B cell (primary cell): ENCODE measurements around the gene AKAP6. TPM values are rescaled to one million over a fixed set of nuclear protein-coding genes. Genes with fewer than 3 reads are reported as not detected.

Experiments used
- ATAC-seq: fragments of 200-7000 bp; cut with Tn5 transposase; one replicate; pipeline ENCODE4 v1.10.0; 2021; ENCODE audit warnings: low read depth, mild to moderate bottlenecking, moderate number of reproducible peaks, moderate library complexity
- CTCF ChIA-PET: fragments of 350-600 bp; sonication (Branson Sonifier 250); formaldehyde crosslinking; loops from one replicate; lab custom pipeline; 2021; ENCODE audit warnings: antibody characterized with exemption, inconsistent platforms; lab: Charles Lee
- POLR2A ChIA-PET: fragments of 350-600 bp; sonication (Branson Sonifier 250); formaldehyde crosslinking; loops from one replicate; lab custom pipeline; 2021; ENCODE audit warnings: antibody characterized with exemption; lab: Charles Lee
- DNase-seq: peaks from one replicate; pipeline ENCODE4 v3.0.0; 2013
- H2AFZ ChIP-seq: 2 replicates; pipeline ENCODE4 v1.6.1; 2012; ENCODE audit warnings: mild to moderate bottlenecking, low read depth, low read length; ENCODE audit not compliant: insufficient read depth, poor library complexity, severe bottlenecking
- H3K27ac ChIP-seq, 2 donors: 1 replicate in 1 of 2; 2 replicates in 1 of 2; pipeline ENCODE4 v1.5.1; 2012 to 2013; ENCODE audit warnings: low read length in 2 of 2, mild to moderate bottlenecking in 2 of 2, moderate library complexity in 1 of 2
- H3K27me3 ChIP-seq, 4 experiments: fragments of 200-600 bp in 1 of 4; sonication (generic) in 1 of 4; replicated peaks in 1 of 4; 1 replicate in 2 of 4; 2 replicates in 2 of 4; pipeline versions ENCODE4 v1.6.1 to v1.7.0; 2013 to 2016; ENCODE audit warnings: low read length in 3 of 4, mild to moderate bottlenecking in 2 of 4, mixed read lengths in 1 of 4, moderate library complexity in 1 of 4; ENCODE audit not compliant: insufficient read depth in 4 of 4, control insufficient read depth in 3 of 4; ENCODE audit errors: control extremely low read depth in 1 of 4
- H3K36me3 ChIP-seq, 2 experiments: replicated peaks in 1 of 2; 1 replicate in 1 of 2; 2 replicates in 1 of 2; pipeline versions ENCODE4 v1.6.1 to v1.7.1; 2013; ENCODE audit warnings: low read length in 1 of 2; ENCODE audit not compliant: insufficient read depth in 2 of 2, control insufficient read depth in 1 of 2; ENCODE audit errors: control extremely low read depth in 1 of 2, extremely low read depth in 1 of 2
- H3K4me1 ChIP-seq, 2 donors: fragments of 200-600 bp in 1 of 2; sonication (generic) in 1 of 2; 1 replicate in 1 of 2; 2 replicates in 1 of 2; pipeline versions ENCODE4 v1.5.1 to v1.6.1; 2013 to 2017; ENCODE audit warnings: low read length in 2 of 2; ENCODE audit not compliant: control insufficient read depth in 2 of 2, insufficient read depth in 2 of 2
- H3K4me2 ChIP-seq: replicated peaks from 2 replicates; pipeline ENCODE3; 2012; ENCODE audit warnings: mild to moderate bottlenecking, low read depth, low read length; ENCODE audit not compliant: poor library complexity, severe bottlenecking
- H3K4me3 ChIP-seq, 5 experiments: fragments of 200-600 bp in 1 of 5; sonication (generic) in 1 of 5; 1 replicate in 3 of 5; 2 replicates in 2 of 5; pipeline versions ENCODE4 v1.5.1 to v1.7.0; 2011 to 2016; ENCODE audit warnings: low read length in 4 of 5, mild to moderate bottlenecking in 4 of 5, low read depth in 2 of 5, control low read depth in 1 of 5, moderate library complexity in 1 of 5; ENCODE audit not compliant: insufficient read depth in 1 of 5; ENCODE audit errors: control extremely low read depth in 1 of 5, extremely low read depth in 1 of 5
- H3K79me2 ChIP-seq: fragments of 200-600 bp; sonication (generic); one replicate; pipeline ENCODE4 v1.6.0; 2016; ENCODE audit warnings: low read length; ENCODE audit not compliant: control insufficient read depth, insufficient read depth
- H3K9ac ChIP-seq: fragments of 200-600 bp; sonication (generic); 2 replicates; pipeline ENCODE4 v1.6.1; 2017; ENCODE audit warnings: mild to moderate bottlenecking, low read length, moderate library complexity
- H3K9me3 ChIP-seq, 3 donors: one replicate each; pipeline versions ENCODE4 v1.6.1 to v1.7.1; 2013; ENCODE audit warnings: low read length in 2 of 3; ENCODE audit not compliant: control insufficient read depth in 2 of 3, insufficient read depth in 1 of 3; ENCODE audit errors: control extremely low read depth in 1 of 3
- H4K20me1 ChIP-seq: 2 replicates; pipeline ENCODE4 v1.6.0; 2012; ENCODE audit warnings: mild to moderate bottlenecking, low read length; ENCODE audit not compliant: insufficient read depth, control insufficient read depth, poor library complexity, severe bottlenecking
- H3K27ac Mint-ChIP-seq: one replicate; pipeline ENCODE4 v1.8.0; 2021; ENCODE audit warnings: mixed read lengths
- H3K27me3 Mint-ChIP-seq: one replicate; pipeline ENCODE4 v1.8.0; 2021; ENCODE audit warnings: mixed read lengths
- H3K4me1 Mint-ChIP-seq: one replicate; pipeline ENCODE4 v1.8.0; 2021; ENCODE audit warnings: mixed read lengths
- H3K4me3 Mint-ChIP-seq: one replicate; pipeline ENCODE4 v1.8.0; 2021; ENCODE audit warnings: mixed read lengths
- H3K9me3 Mint-ChIP-seq: one replicate; pipeline ENCODE4 v1.8.0; 2022; ENCODE audit warnings: mixed read lengths; ENCODE audit not compliant: insufficient read depth
- EZH2 ChIP-seq: IDR thresholded peaks from 2 replicates; pipeline ENCODE4 v1.6.1; 2012; ENCODE audit warnings: borderline replicate concordance, low read depth, mild to moderate bottlenecking, moderate library complexity, low read length; ENCODE audit not compliant: insufficient read depth, poor library complexity, severe bottlenecking
- WGBS: methylation state at CpG from one replicate; pipeline ENCODE4 v1.1.5; 2013; ENCODE audit warnings: missing lambda C conversion rate; ENCODE audit not compliant: insufficient coverage; 5-methylcytosine and 5-hydroxymethylcytosine counted together
- intact Hi-C: fragments of 100-400 bp; cut with micrococcal nuclease; formaldehyde crosslinking; loops from one replicate; pipeline ENCODE4 v1.10.0; 2022
- polyA plus RNA-seq: library from polyadenylated mRNA; depleted of rRNA; stranded (reverse); fragments of >200 nt; gene quantifications from 2 replicates; pipeline ENCODE4 v1.2.3, GENCODE V29; 2012
- total RNA-seq, 2 donors: library from RNA; stranded (reverse); fragments of 120-200 nt in 1 of 2; gene quantifications; 1 replicate in 1 of 2; 2 replicates in 1 of 2; pipeline versions ENCODE4 v1.2.3 to v1.2.4, GENCODE V29; 2013 to 2022
- TF ChIP-seq, protein P1 (sequence below): fragments of 200-600 bp; IDR thresholded peaks from one replicate; pipeline ENCODE4 v1.8.0; 2022; ENCODE audit warnings: antibody characterized with exemption, mild to moderate bottlenecking

Gene AKAP6
- total and polyA plus RNA-seq, 2 donors (not counting 1 experiment from before 2014, with no cell fraction given) = 1.4 to 2.8 TPM

DNA sequence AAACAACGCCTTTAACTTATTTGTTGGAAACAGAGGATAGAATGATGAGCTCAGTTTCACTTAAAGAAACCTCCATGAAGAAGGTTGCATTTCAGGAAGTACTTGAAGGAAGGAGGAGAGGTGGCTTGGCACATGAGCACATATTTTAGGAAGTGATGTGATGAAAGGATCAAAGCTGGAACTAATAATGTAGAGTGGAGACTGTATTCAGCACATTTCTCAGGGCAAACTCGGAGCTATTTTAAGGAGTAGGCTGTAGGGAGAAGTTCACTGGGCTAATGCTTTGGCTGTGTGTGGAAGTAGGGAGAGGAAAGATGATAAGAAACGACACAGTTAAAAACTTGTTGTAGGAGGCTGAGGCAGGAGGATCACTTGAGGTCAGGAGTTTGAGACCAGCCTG is 272.8 kb downstream of the AKAP6 start:
- TF ChIP-seq EZH2 = no peak
- TF ChIP-seq, protein P1, sequence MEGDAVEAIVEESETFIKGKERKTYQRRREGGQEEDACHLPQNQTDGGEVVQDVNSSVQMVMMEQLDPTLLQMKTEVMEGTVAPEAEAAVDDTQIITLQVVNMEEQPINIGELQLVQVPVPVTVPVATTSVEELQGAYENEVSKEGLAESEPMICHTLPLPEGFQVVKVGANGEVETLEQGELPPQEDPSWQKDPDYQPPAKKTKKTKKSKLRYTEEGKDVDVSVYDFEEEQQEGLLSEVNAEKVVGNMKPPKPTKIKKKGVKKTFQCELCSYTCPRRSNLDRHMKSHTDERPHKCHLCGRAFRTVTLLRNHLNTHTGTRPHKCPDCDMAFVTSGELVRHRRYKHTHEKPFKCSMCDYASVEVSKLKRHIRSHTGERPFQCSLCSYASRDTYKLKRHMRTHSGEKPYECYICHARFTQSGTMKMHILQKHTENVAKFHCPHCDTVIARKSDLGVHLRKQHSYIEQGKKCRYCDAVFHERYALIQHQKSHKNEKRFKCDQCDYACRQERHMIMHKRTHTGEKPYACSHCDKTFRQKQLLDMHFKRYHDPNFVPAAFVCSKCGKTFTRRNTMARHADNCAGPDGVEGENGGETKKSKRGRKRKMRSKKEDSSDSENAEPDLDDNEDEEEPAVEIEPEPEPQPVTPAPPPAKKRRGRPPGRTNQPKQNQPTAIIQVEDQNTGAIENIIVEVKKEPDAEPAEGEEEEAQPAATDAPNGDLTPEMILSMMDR = no peak
- H3K27ac Mint-ChIP-seq = no peak overlapping the region
- ChIA-PET POLR2A (no interaction called here), CTCF (no interaction called here)
- H2AFZ ChIP-seq = no peak overlapping the region
- 85% methylated on average over 2 of the region's 3 CpGs for WGBS
- DNase-seq (no peak), ATAC-seq (no peak)
- no peaks in the 10 kb centered on the region for H3K9me3 ChIP-seq
- H3K4me1 Mint-ChIP-seq = no peaks in the 10 kb centered on the region
- no peaks in the 10 kb centered on the region for H3K79me2 ChIP-seq
- no peaks in the 10 kb centered on the region for H3K27me3 ChIP-seq
- H3K27me3 Mint-ChIP-seq = no peaks in the 10 kb centered on the region
- H3K4me3 ChIP-seq = no peak overlapping the region
- H3K4me3 Mint-ChIP-seq = no peak overlapping the region
- H3K4me2 ChIP-seq = no peak overlapping the region
- intact Hi-C loops = no loop called here
- no peak overlapping the region for H3K9ac ChIP-seq
- no peaks in the 10 kb centered on the region for H3K36me3 ChIP-seq
- no peaks in the 10 kb centered on the region for H3K9me3 Mint-ChIP-seq
- no peak overlapping the region for H3K27ac ChIP-seq
- no peaks in the 10 kb centered on the region for H4K20me1 ChIP-seq
- no peaks in the 10 kb centered on the region for H3K4me1 ChIP-seq

- Histone ChIP-seq H2AFZ (no peak overlapping the region), H3K79me2 (no peaks in the 10 kb centered on the region), H3K36me3 (no peaks in the 10 kb centered on the region), H4K20me1 (no peaks in the 10 kb centered on the region), H3K4me2 (no peak overlapping the region), H3K9ac (no peak overlapping the region), H3K27me3 (no peaks in the 10 kb centered on the region), H3K9me3 (no peaks in the 10 kb centered on the region), H3K27ac (no peak overlapping the region), H3K4me1 (no peaks in the 10 kb centered on the region), H3K4me3 (no peak overlapping the region)
- ATAC-seq (no peak), DNase-seq (no peak)
- ChIA-PET CTCF (no interaction called here), POLR2A (no interaction called here)
- no peaks in the 10 kb centered on the region for H3K27me3 Mint-ChIP-seq
- WGBS = 97% methylated on average over 5 of the region's 7 CpGs
- no peaks in the 10 kb centered on the region for H3K9me3 Mint-ChIP-seq
- no peak overlapping the region for H3K27ac Mint-ChIP-seq
- intact Hi-C loops = no loop called here
- H3K4me3 Mint-ChIP-seq = no peak overlapping the region
- TF ChIP-seq, protein P1 = no peak
- TF ChIP-seq EZH2 = no peak
- no peaks in the 10 kb centered on the region for H3K4me1 Mint-ChIP-seq
These were observed 273.6 kb downstream of the AKAP6 start for GRCh38 chr14:32602699-32603098.
